Measurements from ENCODE around the gene SMARCA2.

SMARCA2 gene

GRCh38 chr9:2209400-2209799 is 194.3 kb downstream of the SMARCA2 start:
- H3K4me3 ChIP-seq (ENCODE audit: insufficient read depth, low read length, poor library complexity, severe bottlenecking) = no peak overlapping the region
- H3K36me3 ChIP-seq (ENCODE audit: low read length) = no peaks in the 10 kb centered on the region
- no peaks in the 10 kb centered on the region for H3K9me2 ChIP-seq (replicated peaks; ENCODE audit: insufficient read depth, low read length)
- H3K9me3 ChIP-seq (ENCODE audit: insufficient read depth, low read length) = no peaks in the 10 kb centered on the region
- H3K79me2 ChIP-seq (ENCODE audit: insufficient read depth, low read length) = no peaks in the 10 kb centered on the region
- no peaks in the 10 kb centered on the region for H4K20me1 ChIP-seq (ENCODE audit: low read depth, low read length)
- TF ChIP-seq, protein P1, sequence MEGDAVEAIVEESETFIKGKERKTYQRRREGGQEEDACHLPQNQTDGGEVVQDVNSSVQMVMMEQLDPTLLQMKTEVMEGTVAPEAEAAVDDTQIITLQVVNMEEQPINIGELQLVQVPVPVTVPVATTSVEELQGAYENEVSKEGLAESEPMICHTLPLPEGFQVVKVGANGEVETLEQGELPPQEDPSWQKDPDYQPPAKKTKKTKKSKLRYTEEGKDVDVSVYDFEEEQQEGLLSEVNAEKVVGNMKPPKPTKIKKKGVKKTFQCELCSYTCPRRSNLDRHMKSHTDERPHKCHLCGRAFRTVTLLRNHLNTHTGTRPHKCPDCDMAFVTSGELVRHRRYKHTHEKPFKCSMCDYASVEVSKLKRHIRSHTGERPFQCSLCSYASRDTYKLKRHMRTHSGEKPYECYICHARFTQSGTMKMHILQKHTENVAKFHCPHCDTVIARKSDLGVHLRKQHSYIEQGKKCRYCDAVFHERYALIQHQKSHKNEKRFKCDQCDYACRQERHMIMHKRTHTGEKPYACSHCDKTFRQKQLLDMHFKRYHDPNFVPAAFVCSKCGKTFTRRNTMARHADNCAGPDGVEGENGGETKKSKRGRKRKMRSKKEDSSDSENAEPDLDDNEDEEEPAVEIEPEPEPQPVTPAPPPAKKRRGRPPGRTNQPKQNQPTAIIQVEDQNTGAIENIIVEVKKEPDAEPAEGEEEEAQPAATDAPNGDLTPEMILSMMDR (IDR thresholded peaks at IDR 0.05; ENCODE audit: insufficient read depth, low read length, poor library complexity, severe bottlenecking) = no peak
- no peak for TF ChIP-seq EZH2phosphoT487 (conservative IDR thresholded peaks at IDR 0.05; ENCODE audit: low read length)
- H2AFZ ChIP-seq (ENCODE audit: low read depth, low read length, severe bottlenecking) = no peak overlapping the region
- H3K27me3 ChIP-seq (ENCODE audit: low read length) = no peaks in the 10 kb centered on the region
- no peak overlapping the region for H3K9ac ChIP-seq (ENCODE audit: low read length)
- no peaks in the 10 kb centered on the region for H3F3A ChIP-seq (ENCODE audit: insufficient read depth)
- H3K27ac ChIP-seq (ENCODE audit: low read depth, low read length) = no peak overlapping the region
- no peak overlapping the region for H3K4me2 ChIP-seq (ENCODE audit: low read depth, low read length, poor library complexity, severe bottlenecking)

- Histone ChIP-seq H3K9ac (ENCODE audit: low read length) (no peak overlapping the region), H3F3A (ENCODE audit: insufficient read depth) (no peaks in the 10 kb centered on the region), H3K36me3 (ENCODE audit: low read length) (no peaks in the 10 kb centered on the region), H3K9me3 (ENCODE audit: insufficient read depth, low read length) (no peaks in the 10 kb centered on the region), H2AFZ (ENCODE audit: low read depth, low read length, severe bottlenecking) (no peak overlapping the region), H4K20me1 (ENCODE audit: low read depth, low read length) (no peaks in the 10 kb centered on the region), H3K9me2 (replicated peaks; ENCODE audit: insufficient read depth, low read length) (no peaks in the 10 kb centered on the region), H3K4me3 (ENCODE audit: insufficient read depth, low read length, poor library complexity, severe bottlenecking) (no peak overlapping the region), H3K27me3 (ENCODE audit: low read length) (no peaks in the 10 kb centered on the region), H3K4me2 (ENCODE audit: low read depth, low read length, poor library complexity, severe bottlenecking) (no peak overlapping the region), H3K79me2 (ENCODE audit: insufficient read depth, low read length) (no peaks in the 10 kb centered on the region), H3K27ac (ENCODE audit: low read depth, low read length) (no peak overlapping the region)
- TF ChIP-seq EZH2phosphoT487 (conservative IDR thresholded peaks at IDR 0.05; ENCODE audit: low read length) = no peak
- TF ChIP-seq, protein P1 (IDR thresholded peaks at IDR 0.05; ENCODE audit: insufficient read depth, low read length, poor library complexity, severe bottlenecking) = no peak
Measured at GRCh38 chr9:2210201-2210600, 195.1 kb downstream of the SMARCA2 start.

GRCh38 chr9:2213830-2214468 is 198.8 kb downstream of the SMARCA2 start:
- H4K20me1 ChIP-seq (ENCODE audit: low read depth, low read length) = no peaks in the 10 kb centered on the region
- no peaks in the 10 kb centered on the region for H3K27me3 ChIP-seq (ENCODE audit: low read length)
- H3F3A ChIP-seq (ENCODE audit: insufficient read depth) = no peaks in the 10 kb centered on the region
- H2AFZ ChIP-seq (ENCODE audit: low read depth, low read length, severe bottlenecking) = no peak overlapping the region
- TF ChIP-seq EZH2phosphoT487 (conservative IDR thresholded peaks at IDR 0.05; ENCODE audit: low read length) = no peak
- TF ChIP-seq, protein P1 (IDR thresholded peaks at IDR 0.05; ENCODE audit: insufficient read depth, low read length, poor library complexity, severe bottlenecking) = no peak
- no peak overlapping the region for H3K9ac ChIP-seq (ENCODE audit: low read length)
- no peaks in the 10 kb centered on the region for H3K36me3 ChIP-seq (ENCODE audit: low read length)
- H3K27ac ChIP-seq (ENCODE audit: low read depth, low read length) = no peak overlapping the region
- H3K4me2 ChIP-seq (ENCODE audit: low read depth, low read length, poor library complexity, severe bottlenecking) = no peak overlapping the region
- H3K9me3 ChIP-seq (ENCODE audit: insufficient read depth, low read length) = no peaks in the 10 kb centered on the region
- no peak overlapping the region for H3K4me3 ChIP-seq (ENCODE audit: insufficient read depth, low read length, poor library complexity, severe bottlenecking)
- H3K9me2 ChIP-seq (replicated peaks; ENCODE audit: insufficient read depth, low read length) = no peaks in the 10 kb centered on the region
- no peaks in the 10 kb centered on the region for H3K79me2 ChIP-seq (ENCODE audit: insufficient read depth, low read length)

Data from SU-DHL-6 (cell line).